ENCODE measurements around the gene PRAMEF8. TPM values are rescaled to one million over a fixed set of nuclear protein-coding genes. Genes with fewer than 3 reads are reported as not detected.
"Not testable (repeated sequence)": the region's sequence is repeated elsewhere in the genome, so short reads cannot be mapped to it uniquely, and the experiment has no call there.

PRAMEF8 gene
- total RNA-seq, 1 donor from 2014 or later = not detected

- not testable (repeated sequence) for H3K27me3 Mint-ChIP-seq (ENCODE audit: insufficient read depth, low read depth); H3K4me1 Mint-ChIP-seq; H2AFZ ChIP-seq (replicated peaks); H3K27ac ChIP-seq; H4K20me1 ChIP-seq (ENCODE audit: low read depth); DNase-seq (ENCODE audit: low spot score); H3K36me3 ChIP-seq; H3K9ac ChIP-seq; H3K4me1 ChIP-seq; H3K4me3 Mint-ChIP-seq; H3K27me3 ChIP-seq; H3F3A ChIP-seq (ENCODE audit: low read depth); H3K4me2 ChIP-seq; H3K36me3 Mint-ChIP-seq; H3K27ac Mint-ChIP-seq; H3K4me3 ChIP-seq; H3K79me2 ChIP-seq (ENCODE audit: low read depth)
- H3K9me3 Mint-ChIP-seq = peaks cover 37% of the 10 kb centered on the region
- H3K9me3 ChIP-seq (ENCODE audit: low read depth) = peaks cover 33% of the 10 kb centered on the region
Measured at GRCh38 chr1:13237572-13237971, 47.4 kb downstream of the PRAMEF8 start.

GRCh38 chr1:13234057-13234456 lies 50.9 kb downstream of the PRAMEF8 start:
- not testable (repeated sequence) for H4K20me1 ChIP-seq (ENCODE audit: low read depth); H3K36me3 Mint-ChIP-seq

GRCh38 chr1:13232056-13232455 lies 52.9 kb downstream of the PRAMEF8 start:
- not testable (repeated sequence) for H3K27ac ChIP-seq; H2AFZ ChIP-seq (replicated peaks); DNase-seq (ENCODE audit: low spot score); H3K36me3 ChIP-seq; H3K4me1 Mint-ChIP-seq; H3K79me2 ChIP-seq (ENCODE audit: low read depth); H3K4me3 ChIP-seq; H3K4me2 ChIP-seq; H3K27me3 Mint-ChIP-seq (ENCODE audit: insufficient read depth, low read depth); H3K4me1 ChIP-seq; H4K20me1 ChIP-seq (ENCODE audit: low read depth); H3F3A ChIP-seq (ENCODE audit: low read depth); H3K4me3 Mint-ChIP-seq; H3K9ac ChIP-seq; H3K27ac Mint-ChIP-seq; H3K27me3 ChIP-seq; H3K36me3 Mint-ChIP-seq
- peaks cover 39% of the 10 kb centered on the region for H3K9me3 ChIP-seq (ENCODE audit: low read depth)
- H3K9me3 Mint-ChIP-seq = peaks cover 50% of the 10 kb centered on the region

More at GRCh38 chr1:13234057-13234456, 50.9 kb downstream of the PRAMEF8 start:
- not testable (repeated sequence) for H3K79me2 ChIP-seq (ENCODE audit: low read depth); H3K36me3 ChIP-seq; H3K27ac Mint-ChIP-seq; DNase-seq (ENCODE audit: low spot score); H3K27me3 Mint-ChIP-seq (ENCODE audit: insufficient read depth, low read depth); H2AFZ ChIP-seq (replicated peaks); H3K27me3 ChIP-seq; H3K4me1 Mint-ChIP-seq; H3K4me1 ChIP-seq; H3K4me3 Mint-ChIP-seq; H3F3A ChIP-seq (ENCODE audit: low read depth); H3K4me3 ChIP-seq; H3K4me2 ChIP-seq; H3K9ac ChIP-seq; H3K27ac ChIP-seq
- H3K9me3 ChIP-seq (ENCODE audit: low read depth) = peaks cover 40% of the 10 kb centered on the region
- peaks cover 42% of the 10 kb centered on the region for H3K9me3 Mint-ChIP-seq

Small RNA genes within 50 kb of the gene (small RNA-seq; reads per million reads assigned to genes)
- gene RNU6-771P = not detected

Other genes starting within 250 kb of the PRAMEF8 start
- gene PRAMEF27, start 228.6 kb downstream of the PRAMEF8 start, total RNA-seq (ENCODE audit: low replicate concordance) = not detected in 2 replicates
- not detected in 2 replicates for gene HNRNPCL3, start 224.4 kb downstream of the PRAMEF8 start, total RNA-seq (ENCODE audit: low replicate concordance)
- not detected in 2 replicates for gene PRAMEF25, start 214.4 kb downstream of the PRAMEF8 start, total RNA-seq (ENCODE audit: low replicate concordance)
- not detected in 2 replicates for gene HNRNPCL2, start 168.3 kb downstream of the PRAMEF8 start, total RNA-seq (ENCODE audit: low replicate concordance)
- gene PRAMEF26, start 129.1 kb downstream of the PRAMEF8 start, total RNA-seq (ENCODE audit: low replicate concordance) = not detected in 2 replicates
- not detected in 2 replicates for gene HNRNPCL4, start 119.5 kb downstream of the PRAMEF8 start, total RNA-seq (ENCODE audit: low replicate concordance)
- not detected in 2 replicates for gene PRAMEF9, start 113.3 kb downstream of the PRAMEF8 start, total RNA-seq (ENCODE audit: low replicate concordance)
- gene PRAMEF13, start 83.7 kb downstream of the PRAMEF8 start, total RNA-seq (ENCODE audit: low replicate concordance) = not detected in 2 replicates
- not detected in 2 replicates for gene PRAMEF18, start 59.0 kb downstream of the PRAMEF8 start, total RNA-seq (ENCODE audit: low replicate concordance)
- not detected in 2 replicates for gene PRAMEF5, start 30.9 kb downstream of the PRAMEF8 start, total RNA-seq (ENCODE audit: low replicate concordance)
- not detected in 2 replicates for gene PRAMEF33, start 18.4 kb upstream of the PRAMEF8 start, total RNA-seq (ENCODE audit: low replicate concordance)
- not detected in 2 replicates for gene PRAMEF15, start 30.4 kb upstream of the PRAMEF8 start, total RNA-seq (ENCODE audit: low replicate concordance)
- gene PRAMEF14, start 62.0 kb upstream of the PRAMEF8 start, total RNA-seq (ENCODE audit: low replicate concordance) = not detected in 2 replicates
- gene PRAMEF19, start 86.8 kb upstream of the PRAMEF8 start, total RNA-seq (ENCODE audit: low replicate concordance) = not detected in 2 replicates
- gene PRAMEF17, start 104.5 kb upstream of the PRAMEF8 start, total RNA-seq (ENCODE audit: low replicate concordance) = not detected in 2 replicates
- gene PRAMEF20, start 125.3 kb upstream of the PRAMEF8 start, total RNA-seq (ENCODE audit: low replicate concordance) = not detected in 2 replicates
- gene LRRC38, start 228.9 kb upstream of the PRAMEF8 start, total RNA-seq (ENCODE audit: low replicate concordance) = not detected in 2 replicates